Occipital lobe (tissue), 1 donor: ENCODE measurements around the gene LGI1. TPM values are rescaled to one million over a fixed set of nuclear protein-coding genes. Genes with fewer than 3 reads are reported as not detected.

Source experiments
- total RNA-seq: library from RNA; depleted of rRNA; stranded (reverse); fragments of >200 nt; gene quantifications from one replicate; pipeline ENCODE4 v1.2.3, GENCODE V29; 2014

The LGI1 gene
- total RNA-seq, 1 donor from 2014 or later, result 66.1 TPM

Other genes starting within 250 kb of the LGI1 start
- gene FFAR4, start 191.3 kb upstream of the LGI1 start, total RNA-seq, result not detected
- gene RBP4, start 156.7 kb upstream of the LGI1 start, total RNA-seq, result 1.4 TPM
- not detected for gene PDE6C, start 145.4 kb upstream of the LGI1 start, total RNA-seq
- gene FRA10AC1, start 55.3 kb upstream of the LGI1 start, total RNA-seq, result 36.3 TPM
- 5.9 TPM for gene SLC35G1, start 136.0 kb downstream of the LGI1 start, total RNA-seq
- 10.1 TPM for gene PLCE1, start 236.0 kb downstream of the LGI1 start, total RNA-seq